T-helper 2 cell (primary cell): Measurements from ENCODE around the gene GNAT1.

ENCODE experiments used
- DNase-seq, 5 experiments: peaks; one replicate each; pipeline versions ENCODE4 v3.0.0 to v3.0.0-alpha.2; 2012 to 2022

GNAT1 gene

DNA sequence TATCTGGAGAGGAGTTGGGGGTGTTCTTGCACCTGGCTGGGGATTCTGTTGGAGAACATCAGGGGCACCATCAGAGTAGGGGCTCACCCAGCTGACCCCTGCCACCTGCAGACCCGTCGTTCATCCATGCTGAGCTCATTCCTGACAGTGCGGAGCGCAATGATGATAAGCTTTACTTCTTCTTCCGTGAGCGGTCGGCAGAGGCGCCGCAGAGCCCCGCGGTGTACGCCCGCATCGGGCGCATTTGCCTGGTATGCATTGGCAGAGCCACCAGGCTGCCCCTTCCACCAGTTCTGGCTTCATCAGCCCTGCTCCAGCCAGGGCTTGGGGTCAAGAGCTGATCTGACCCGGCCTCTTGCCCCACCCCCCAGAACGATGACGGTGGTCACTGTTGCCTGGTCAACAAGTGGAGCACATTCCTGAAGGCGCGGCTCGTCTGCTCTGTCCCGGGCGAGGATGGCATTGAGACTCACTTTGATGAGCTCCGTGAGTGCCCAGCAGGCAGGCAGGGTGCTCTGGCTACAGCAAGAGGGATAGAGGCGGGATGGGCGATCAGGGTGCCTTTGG, 8.8 kb upstream of the GNAT1 start:
- DNase-seq: no peak

- DNase-seq: no peak
Observed at GRCh38 chr3:50183755-50184154, 7.7 kb upstream of the GNAT1 start.

- DNase-seq: no peak
Observed at GRCh38 chr3:50184242-50184978, 7.0 kb upstream of the GNAT1 start.

- DNase-seq: no peak
Observed at GRCh38 chr3:50185230-50185629, 6.2 kb upstream of the GNAT1 start.

GRCh38 chr3:50186096-50186495, 5.3 kb upstream of the GNAT1 start:
- no peak for DNase-seq

DNA sequence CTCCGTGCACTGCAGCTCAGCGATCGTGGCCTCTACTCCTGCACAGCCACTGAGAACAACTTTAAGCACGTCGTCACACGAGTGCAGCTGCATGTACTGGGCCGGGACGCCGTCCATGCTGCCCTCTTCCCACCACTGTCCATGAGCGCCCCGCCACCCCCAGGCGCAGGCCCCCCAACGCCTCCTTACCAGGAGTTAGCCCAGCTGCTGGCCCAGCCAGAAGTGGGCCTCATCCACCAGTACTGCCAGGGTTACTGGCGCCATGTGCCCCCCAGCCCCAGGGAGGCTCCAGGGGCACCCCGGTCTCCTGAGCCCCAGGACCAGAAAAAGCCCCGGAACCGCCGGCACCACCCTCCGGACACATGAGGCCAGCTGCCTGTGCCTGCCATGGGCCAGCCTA, 3.7 kb upstream of the GNAT1 start:
- no peak for DNase-seq

- DNase-seq: peak in 1 of 5 experiments; percentile 49
Observed at GRCh38 chr3:50189274-50189673, 2.1 kb upstream of the GNAT1 start.

DNA sequence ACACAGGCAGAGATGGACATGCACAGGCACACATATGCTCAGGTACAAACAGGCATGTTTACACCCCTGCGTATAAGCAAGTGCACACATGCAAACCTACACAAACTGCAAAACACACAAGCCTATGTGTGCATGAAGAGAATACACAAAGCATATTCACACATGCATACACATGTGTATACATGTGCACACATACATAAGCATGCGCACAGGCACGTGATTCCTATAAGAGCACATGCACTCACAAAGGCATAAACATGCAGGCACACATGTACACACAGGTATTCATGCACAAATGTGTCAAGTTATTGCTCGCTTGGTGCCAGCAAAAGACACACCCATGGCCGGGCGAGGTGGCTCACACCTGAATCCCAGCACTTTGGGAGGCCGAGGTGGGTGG, 1.4 kb upstream of the GNAT1 start:
- no peak for DNase-seq

DNA sequence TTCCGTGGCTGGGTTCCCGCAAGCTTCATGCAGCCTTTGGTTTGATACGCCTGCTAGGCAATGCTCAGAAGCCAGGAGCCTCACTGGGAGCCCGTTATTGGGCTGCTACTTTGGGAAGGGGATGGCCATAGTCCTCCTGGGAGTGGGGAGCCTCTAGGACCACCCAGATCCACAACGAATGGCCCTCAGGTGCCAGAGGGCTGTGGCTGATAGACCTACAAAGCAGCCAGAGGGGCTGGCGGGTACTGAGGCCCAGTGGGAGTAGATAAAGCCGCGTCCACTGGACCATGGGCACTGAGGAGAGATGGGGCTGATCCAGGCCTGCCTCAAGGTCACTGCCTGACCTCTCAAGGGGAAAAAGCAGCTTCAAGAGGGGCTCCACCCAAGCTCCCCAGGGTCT, 714 bp downstream of the GNAT1 start:
- DNase-seq: no peak

DNA sequence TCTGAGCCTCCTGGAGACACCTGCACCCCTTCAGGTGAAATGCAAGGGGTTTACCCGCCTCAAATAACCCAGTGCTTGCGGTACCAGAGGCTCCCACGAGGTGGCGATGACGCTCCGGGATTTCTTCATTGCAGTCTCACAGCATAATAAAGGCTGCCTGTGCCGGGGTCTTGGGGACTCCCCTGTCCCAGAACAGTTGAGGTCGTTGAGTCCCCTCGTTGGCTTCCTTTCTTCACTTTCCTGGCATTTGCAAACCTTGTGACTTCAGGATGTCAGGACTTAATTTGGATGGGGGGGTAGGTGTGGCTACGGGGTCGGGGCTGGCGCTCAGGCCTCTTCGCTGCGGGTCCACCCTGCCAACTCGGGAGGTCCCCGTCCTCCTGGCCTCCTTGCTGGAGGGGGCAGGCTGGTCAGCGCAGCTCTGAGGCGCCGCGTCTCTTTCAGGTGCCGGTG, 1.3 kb downstream of the GNAT1 start:
- DNase-seq: peak; percentile 63 to 81 (median 70)

- DNase-seq: no peak
Observed at GRCh38 chr3:50193286-50193685, 1.9 kb downstream of the GNAT1 start.

GRCh38 chr3:50193746-50194127, 2.3 kb downstream of the GNAT1 start:
- no peak for DNase-seq

GRCh38 chr3:50194128-50194902, 2.9 kb downstream of the GNAT1 start:
- DNase-seq: peak; percentile 61 to 83 (median 78)

GRCh38 chr3:50194903-50195500, 3.6 kb downstream of the GNAT1 start:
- DNase-seq: peak in 1 of 5 experiments; percentile 29

- no peak for DNase-seq
Observed at GRCh38 chr3:50195501-50196252, 4.3 kb downstream of the GNAT1 start.

DNA sequence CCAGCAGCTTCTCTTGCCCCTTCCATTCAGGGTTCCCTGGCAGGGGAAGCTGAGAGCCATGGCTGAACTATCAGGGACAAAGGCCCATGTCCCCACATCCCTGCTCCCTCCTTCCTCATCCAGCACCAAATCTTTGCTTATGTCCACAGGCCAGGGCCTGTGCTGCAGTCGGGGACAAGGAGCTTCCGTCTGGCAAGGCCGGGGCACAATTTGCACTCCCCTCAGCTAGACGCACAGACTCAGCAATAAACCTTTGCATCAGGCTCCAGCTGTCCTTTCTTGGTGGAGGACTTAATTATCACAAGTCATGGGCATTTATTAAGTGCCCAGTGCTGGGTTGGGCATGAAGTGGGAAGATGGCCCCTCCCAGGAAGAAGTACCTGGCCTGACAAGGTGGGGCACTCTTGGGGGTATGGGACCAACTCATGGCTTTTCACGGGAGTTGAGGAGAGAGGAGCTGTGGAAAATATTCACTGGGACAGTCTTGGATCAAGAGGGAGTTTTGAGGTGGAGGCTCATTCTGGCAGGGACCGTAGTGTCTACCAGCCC, 4.9 kb downstream of the GNAT1 start:
- DNase-seq: no peak

- no peak for DNase-seq
Observed at GRCh38 chr3:50201573-50202315, 10.3 kb downstream of the GNAT1 start.

DNA sequence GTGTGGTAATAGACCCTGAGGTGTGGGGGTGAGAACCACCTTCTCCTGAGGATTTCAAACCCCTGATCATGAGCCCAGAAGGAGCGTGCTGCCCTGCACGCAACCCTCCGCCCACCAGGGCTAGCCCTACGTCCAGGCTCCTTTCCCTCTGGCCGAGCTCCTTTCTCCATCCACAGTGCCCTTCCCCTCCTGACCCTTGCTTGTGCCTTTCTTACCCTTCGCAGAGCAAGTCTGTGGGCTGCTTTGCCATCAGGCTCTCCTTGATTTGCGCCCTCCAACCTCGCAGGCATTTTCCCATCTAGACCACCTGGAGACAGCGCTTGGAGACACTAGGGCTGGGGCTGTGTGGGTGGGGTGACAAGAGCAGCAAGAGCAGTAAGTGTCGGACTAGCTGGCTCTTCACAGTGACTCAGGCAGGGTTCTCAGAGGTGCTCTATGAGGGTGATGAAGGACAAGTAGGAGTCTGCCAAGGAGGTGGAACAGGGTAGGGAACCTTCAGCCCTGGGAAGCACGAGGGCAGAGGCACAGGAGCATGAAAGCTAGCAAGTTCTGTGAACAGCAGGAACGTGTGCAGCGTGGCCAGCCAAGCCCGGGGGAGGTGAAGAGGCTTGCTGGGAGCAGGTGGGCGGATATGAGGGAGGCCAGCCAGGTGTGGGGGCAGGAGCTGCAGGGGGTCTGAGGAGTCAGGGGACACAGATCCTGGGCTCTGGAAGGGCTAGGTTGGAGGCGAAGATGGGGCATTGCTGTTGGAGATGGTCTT, 11.1 kb downstream of the GNAT1 start:
- no peak for DNase-seq

DNA sequence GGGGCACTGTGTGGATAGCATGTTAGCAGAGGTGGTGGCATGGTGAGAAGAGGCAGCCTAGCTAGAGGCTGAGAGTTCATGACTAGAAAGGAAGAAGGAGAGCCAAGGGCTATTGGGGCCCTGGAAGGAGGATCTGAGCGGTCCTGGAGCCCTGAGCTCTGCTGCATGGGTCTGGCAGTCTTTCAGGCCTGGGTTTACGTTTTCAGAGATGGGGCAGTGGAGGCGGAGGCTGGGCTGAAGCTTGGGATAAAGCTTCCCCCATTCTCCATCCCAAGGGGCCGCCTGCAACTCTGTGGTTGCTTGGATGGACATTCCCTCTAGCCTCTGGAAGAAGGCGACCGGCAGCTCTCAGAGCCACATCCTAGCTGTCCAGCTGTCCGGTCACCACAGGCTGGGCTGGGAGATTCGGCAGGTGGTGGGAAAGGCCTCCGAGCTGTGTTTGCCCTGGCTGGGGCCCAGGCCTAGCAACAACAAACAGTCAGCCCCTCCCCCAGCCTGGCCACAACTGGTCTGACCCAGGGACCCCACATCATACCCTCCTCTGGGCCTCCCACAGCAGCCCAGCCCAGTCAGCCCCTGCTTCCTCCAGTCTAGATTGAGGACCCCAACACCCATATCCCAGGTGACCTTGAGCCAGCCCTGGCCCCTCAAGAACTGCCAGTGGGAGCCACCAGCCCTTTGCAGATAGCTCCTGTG, 11.9 kb downstream of the GNAT1 start:
- DNase-seq: no peak
